ENCODE data around the gene ZNF33B.
"Not testable (repeated sequence)": the region's sequence is repeated elsewhere in the genome, so short reads cannot be mapped to it uniquely, and the experiment has no call there.

Gene ZNF33B

GRCh38 chr10:42609872-42610271 is 28.5 kb downstream of the ZNF33B start:
- DNase-seq (ENCODE audit: low read depth), result no peak

- no peak for DNase-seq (ENCODE audit: low read depth)
Measured at GRCh38 chr10:42598249-42598873, 40.0 kb downstream of the ZNF33B start.

- DNase-seq (ENCODE audit: low read depth), result no peak
Measured at GRCh38 chr10:42596196-42596595, 42.2 kb downstream of the ZNF33B start.

- no peak for DNase-seq (ENCODE audit: low read depth)
Measured at GRCh38 chr10:42594246-42594650, 44.1 kb downstream of the ZNF33B start.

GRCh38 chr10:42593284-42593683 is 45.1 kb downstream of the ZNF33B start:
- DNase-seq (ENCODE audit: low read depth), result no peak

- no peak for DNase-seq (ENCODE audit: low read depth)
Measured at GRCh38 chr10:42583828-42584227, 54.5 kb downstream of the ZNF33B start.

GRCh38 chr10:42578019-42578418 is 60.4 kb downstream of the ZNF33B start:
- no peak for DNase-seq (ENCODE audit: low read depth)

- no peak for DNase-seq (ENCODE audit: low read depth)
Measured at GRCh38 chr10:42576338-42576737, 62.0 kb downstream of the ZNF33B start.

- DNase-seq (ENCODE audit: low read depth), result no peak
Measured at GRCh38 chr10:42574336-42574735, 64.0 kb downstream of the ZNF33B start.

GRCh38 chr10:42556931-42557330 is 81.4 kb downstream of the ZNF33B start:
- DNase-seq (ENCODE audit: low read depth), result no peak

GRCh38 chr10:42553576-42553975 is 84.8 kb downstream of the ZNF33B start:
- not testable (repeated sequence) for DNase-seq (ENCODE audit: low read depth)

- DNase-seq (ENCODE audit: low read depth), result no peak
Measured at GRCh38 chr10:42553064-42553407, 85.3 kb downstream of the ZNF33B start.

GRCh38 chr10:42552188-42553063 is 85.9 kb downstream of the ZNF33B start:
- DNase-seq (ENCODE audit: low read depth), result peak; percentile 93

- no peak for DNase-seq (ENCODE audit: low read depth)
Measured at GRCh38 chr10:42551582-42552187, 86.7 kb downstream of the ZNF33B start.

GRCh38 chr10:42549851-42550250 is 88.5 kb downstream of the ZNF33B start:
- DNase-seq (ENCODE audit: low read depth), result no peak

GRCh38 chr10:42548254-42548653 is 90.1 kb downstream of the ZNF33B start:
- no peak for DNase-seq (ENCODE audit: low read depth)

GRCh38 chr10:42544945-42545344 is 93.4 kb downstream of the ZNF33B start:
- no peak for DNase-seq (ENCODE audit: low read depth)

- no peak for DNase-seq (ENCODE audit: low read depth)
Measured at GRCh38 chr10:42543840-42544372, 94.5 kb downstream of the ZNF33B start.

All from GM04504 (cell line).